G401 (cell line): ENCODE data around the gene SALL4. TPM values are rescaled to one million over a fixed set of nuclear protein-coding genes. Genes with fewer than 3 reads are reported as not detected.
"Not testable (repeated sequence)": the region's sequence is repeated elsewhere in the genome, so short reads cannot be mapped to it uniquely, and the experiment has no call there.

Experiments used
- DNase-seq: peaks from one replicate; pipeline ENCODE4 v3.0.0-alpha.2; 2015; ENCODE audit warnings: low spot score
- in situ Hi-C: cut with HindIII; loops from 2 replicates; pipeline ENCODE4 v1.10.0; 2016; ENCODE audit warnings: low sequenced_read_pairs, mixed read lengths
- total RNA-seq: library from RNA; depleted of rRNA; stranded (reverse); fragments of >200 nt; shearing (Covaris generic); gene quantifications from 2 replicates; pipeline ENCODE4 v1.2.3, GENCODE V29; 2014

SALL4 gene
- total RNA-seq, 1 experiment from 2014 or later: 55.8 TPM

- in situ Hi-C loops: no loop called here
- peak; percentile 21 for DNase-seq
These were observed 2.4 kb upstream of the SALL4 start for GRCh38 chr20:51804754-51805153.

- peak; percentile 22 for DNase-seq
- in situ Hi-C loops: no loop called here
These were observed 980 bp upstream of the SALL4 start for GRCh38 chr20:51803148-51803854.

GRCh38 chr20:51801823-51802123 is 548 bp downstream of the SALL4 start:
- in situ Hi-C loops: no loop called here

GRCh38 chr20:51801122-51801822 is 1.0 kb downstream of the SALL4 start:
- peak; percentile 20 for DNase-seq
- in situ Hi-C loops: no loop called here

More at GRCh38 chr20:51801823-51802123, 548 bp downstream of the SALL4 start:
- no peak for DNase-seq

- in situ Hi-C loops: no loop called here
- DNase-seq: peak; percentile 23
These were observed 1.5 kb downstream of the SALL4 start for GRCh38 chr20:51800872-51801121.

- peak; percentile 57 for DNase-seq
- in situ Hi-C loops: no loop called here
These were observed 2.1 kb downstream of the SALL4 start for GRCh38 chr20:51800060-51800871.

- no peak for DNase-seq
- in situ Hi-C loops: loop anchor here (10.0 to 25.0 kb wide), 2 partner anchors 85 to 263 kb away; no protein-coding TSS in a partner anchor
These were observed 2.9 kb downstream of the SALL4 start for GRCh38 chr20:51799401-51799860.

GRCh38 chr20:51797357-51798025 is 4.8 kb downstream of the SALL4 start:
- in situ Hi-C loops: loop anchor here (10.0 to 25.0 kb wide), 2 partner anchors 83 to 265 kb away; no protein-coding TSS in a partner anchor
- DNase-seq: peak; percentile 55

- in situ Hi-C loops: loop anchor here (10.0 to 25.0 kb wide), 2 partner anchors 82 to 266 kb away; no protein-coding TSS in a partner anchor
- DNase-seq: no peak
These were observed 6.0 kb downstream of the SALL4 start for GRCh38 chr20:51796340-51796739.

GRCh38 chr20:51792960-51793359 is 9.4 kb downstream of the SALL4 start:
- DNase-seq: no peak
- in situ Hi-C loops: loop anchor here (10.0 to 25.0 kb wide), 2 partner anchors 78 to 269 kb away; no protein-coding TSS in a partner anchor

- DNase-seq: no peak
- in situ Hi-C loops: loop anchor here (10.0 to 25.0 kb wide), 2 partner anchors 77 to 271 kb away; no protein-coding TSS in a partner anchor
These were observed 10.7 kb downstream of the SALL4 start for GRCh38 chr20:51791626-51792025.

GRCh38 chr20:51790256-51790655 is 12.1 kb downstream of the SALL4 start:
- in situ Hi-C loops: loop anchor here (10.0 to 25.0 kb wide), 2 partner anchors 75 to 272 kb away; no protein-coding TSS in a partner anchor
- no peak for DNase-seq

GRCh38 chr20:51789434-51789833 is 12.9 kb downstream of the SALL4 start:
- no peak for DNase-seq
- in situ Hi-C loops: loop anchor here (25.0 kb wide), 1 partner anchor 273 kb away; no protein-coding TSS in a partner anchor

- in situ Hi-C loops: loop anchor here (25.0 kb wide), 1 partner anchor 273 kb away; no protein-coding TSS in a partner anchor
- DNase-seq: no peak
These were observed 13.5 kb downstream of the SALL4 start for GRCh38 chr20:51788822-51789221.

- DNase-seq: no peak
- in situ Hi-C loops: loop anchor here (25.0 kb wide), 1 partner anchor 278 kb away; no protein-coding TSS in a partner anchor
These were observed 18.0 kb downstream of the SALL4 start for GRCh38 chr20:51784299-51784698.

GRCh38 chr20:51778229-51778759 is 24.0 kb downstream of the SALL4 start:
- DNase-seq: not testable (repeated sequence)
- in situ Hi-C loops: loop anchor here (25.0 kb wide), 1 partner anchor 284 kb away; no protein-coding TSS in a partner anchor

GRCh38 chr20:51775241-51775640 is 27.1 kb downstream of the SALL4 start:
- DNase-seq: no peak
- in situ Hi-C loops: loop anchor here (25.0 kb wide), 1 partner anchor 287 kb away; no protein-coding TSS in a partner anchor

- in situ Hi-C loops: no loop called here
- no peak for DNase-seq
These were observed 30.1 kb downstream of the SALL4 start for GRCh38 chr20:51772236-51772635.
